Neural progenitor cell (in vitro differentiated cells): ENCODE measurements around the gene YTHDF1. TPM values are rescaled to one million over a fixed set of nuclear protein-coding genes. Genes with fewer than 3 reads are reported as not detected.
"Not testable (repeated sequence)": the region's sequence is repeated elsewhere in the genome, so short reads cannot be mapped to it uniquely, and the experiment has no call there.

Experiments used
- DNase-seq: peaks from one replicate; pipeline ENCODE4 v3.0.0-alpha.2; 2016; ENCODE audit warnings: low spot score
- H2AFZ ChIP-seq: fragments of 200-600 bp; sonication (generic); replicated peaks from 2 replicates; pipeline ENCODE4 v1.6.1; 2016; ENCODE audit warnings: antibody characterized with exemption
- H3F3A ChIP-seq: fragments of 200-600 bp; sonication (generic); 2 replicates; pipeline ENCODE4 v1.6.1; 2016; ENCODE audit warnings: antibody characterized with exemption, low read depth
- H3K27ac ChIP-seq: fragments of 200-600 bp; sonication (generic); 2 replicates; pipeline ENCODE4 v1.5.1; 2016; ENCODE audit warnings: mild to moderate bottlenecking
- H3K27me3 ChIP-seq: fragments of 200-600 bp; sonication (generic); 2 replicates; pipeline ENCODE4 v1.6.1; 2016; ENCODE audit warnings: mild to moderate bottlenecking, moderate library complexity
- H3K36me3 ChIP-seq: fragments of 200-600 bp; sonication (generic); 2 replicates; pipeline ENCODE4 v1.5.1; 2016
- H3K4me1 ChIP-seq: fragments of 200-600 bp; sonication (generic); 2 replicates; pipeline ENCODE4 v1.6.1; 2016; ENCODE audit warnings: mixed run types
- H3K4me2 ChIP-seq: fragments of 200-600 bp; sonication (generic); 2 replicates; pipeline ENCODE4 v1.6.1; 2016
- H3K4me3 ChIP-seq: fragments of 200-600 bp; sonication (generic); 2 replicates; pipeline ENCODE4 v1.5.1; 2016
- H3K79me2 ChIP-seq: fragments of 200-600 bp; sonication (generic); 2 replicates; pipeline ENCODE4 v1.6.1; 2016; ENCODE audit warnings: low read depth
- H3K9ac ChIP-seq: fragments of 200-600 bp; sonication (generic); 2 replicates; pipeline ENCODE4 v1.6.1; 2016
- H3K9me3 ChIP-seq: fragments of 200-600 bp; sonication (generic); 2 replicates; pipeline ENCODE4 v1.5.1; 2016; ENCODE audit warnings: low read depth
- H4K20me1 ChIP-seq: fragments of 200-600 bp; sonication (generic); 2 replicates; pipeline ENCODE4 v1.6.1; 2016; ENCODE audit warnings: low read depth
- H3K27ac Mint-ChIP-seq: 3 replicates; pipeline ENCODE4 v1.8.0; 2021; ENCODE audit warnings: mixed read lengths
- H3K27me3 Mint-ChIP-seq: 2 replicates; pipeline ENCODE4 v1.8.0; 2022; ENCODE audit warnings: low read depth, mild to moderate bottlenecking, inconsistent platforms, moderate library complexity, mixed read lengths; ENCODE audit not compliant: insufficient read depth
- H3K36me3 Mint-ChIP-seq: 3 replicates; pipeline ENCODE4 v1.8.0; 2021; ENCODE audit warnings: mixed read lengths
- H3K4me1 Mint-ChIP-seq: 3 replicates; pipeline ENCODE4 v1.8.0; 2021; ENCODE audit warnings: mixed read lengths
- H3K4me3 Mint-ChIP-seq: 3 replicates; pipeline ENCODE4 v1.8.0; 2021; ENCODE audit warnings: mild to moderate bottlenecking, moderate library complexity, mixed read lengths
- H3K9me3 Mint-ChIP-seq: 3 replicates; pipeline ENCODE4 v1.8.0; 2020; ENCODE audit warnings: mixed read lengths
- EZH2 ChIP-seq: fragments of 200-600 bp; sonication (generic); IDR thresholded peaks from 2 replicates; pipeline ENCODE4 v1.6.1; 2017; ENCODE audit warnings: antibody characterized with exemption, mild to moderate bottlenecking, moderate library complexity
- EZH2phosphoT487 ChIP-seq: fragments of 200-600 bp; sonication (generic); IDR thresholded peaks from 2 replicates; pipeline ENCODE4 v1.6.1; 2017; ENCODE audit warnings: antibody characterized with exemption
- total RNA-seq: library from RNA; depleted of rRNA; stranded (reverse); fragments of >200 nt; gene quantifications from 2 replicates; pipeline ENCODE4 v1.2.3, GENCODE V29; 2015; ENCODE audit warnings: low replicate concordance
- TF ChIP-seq, protein P1 (sequence below): fragments of 200-600 bp; sonication (generic); IDR thresholded peaks from 2 replicates; pipeline ENCODE4 v1.5.1; 2017; ENCODE audit warnings: antibody characterized with exemption, mild to moderate bottlenecking

The YTHDF1 gene
- total RNA-seq, 1 donor from 2014 or later: 28.1 TPM

DNA sequence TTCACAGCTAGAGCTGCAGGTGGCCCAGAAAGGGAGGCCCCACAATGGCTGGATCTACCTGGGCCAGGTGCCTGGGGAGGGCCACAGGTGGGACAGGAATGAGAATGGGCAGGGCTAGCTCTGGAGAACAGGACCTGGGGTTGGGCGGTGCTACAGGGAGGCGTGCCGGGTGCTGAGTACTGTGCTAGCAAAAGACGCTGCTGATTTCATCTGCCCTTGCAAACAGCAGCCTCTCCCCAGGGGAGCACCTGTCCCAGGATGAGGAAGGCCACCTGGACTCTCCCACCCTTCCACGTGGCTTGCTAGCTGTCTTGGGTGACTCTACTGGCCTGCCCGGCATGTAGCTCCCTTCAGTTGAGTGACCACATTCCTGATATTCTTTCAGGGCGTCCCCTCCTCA lies 6.6 kb upstream of the YTHDF1 start:
- Histone ChIP-seq H3K4me2 (no peak overlapping the region), H3F3A (peaks cover 12% of the 10 kb centered on the region), H3K9ac (no peak overlapping the region), H3K36me3 (no peaks in the 10 kb centered on the region), H3K79me2 (no peaks in the 10 kb centered on the region), H4K20me1 (no peaks in the 10 kb centered on the region), H2AFZ (no peak overlapping the region), H3K4me1 (peaks cover 11% of the 10 kb centered on the region), H3K9me3 (no peaks in the 10 kb centered on the region), H3K27me3 (peaks cover 7% of the 10 kb centered on the region), H3K27ac (no peak overlapping the region), H3K4me3 (no peak overlapping the region)
- no peak for DNase-seq
- Mint-ChIP-seq H3K36me3 (no peaks in the 10 kb centered on the region), H3K9me3 (no peaks in the 10 kb centered on the region), H3K4me1 (peaks cover 30% of the 10 kb centered on the region), H3K27me3 (peaks cover 25% of the 10 kb centered on the region), H3K4me3 (no peak overlapping the region), H3K27ac (no peak overlapping the region)
- TF ChIP-seq EZH2phosphoT487: no peak
- TF ChIP-seq, protein P1, sequence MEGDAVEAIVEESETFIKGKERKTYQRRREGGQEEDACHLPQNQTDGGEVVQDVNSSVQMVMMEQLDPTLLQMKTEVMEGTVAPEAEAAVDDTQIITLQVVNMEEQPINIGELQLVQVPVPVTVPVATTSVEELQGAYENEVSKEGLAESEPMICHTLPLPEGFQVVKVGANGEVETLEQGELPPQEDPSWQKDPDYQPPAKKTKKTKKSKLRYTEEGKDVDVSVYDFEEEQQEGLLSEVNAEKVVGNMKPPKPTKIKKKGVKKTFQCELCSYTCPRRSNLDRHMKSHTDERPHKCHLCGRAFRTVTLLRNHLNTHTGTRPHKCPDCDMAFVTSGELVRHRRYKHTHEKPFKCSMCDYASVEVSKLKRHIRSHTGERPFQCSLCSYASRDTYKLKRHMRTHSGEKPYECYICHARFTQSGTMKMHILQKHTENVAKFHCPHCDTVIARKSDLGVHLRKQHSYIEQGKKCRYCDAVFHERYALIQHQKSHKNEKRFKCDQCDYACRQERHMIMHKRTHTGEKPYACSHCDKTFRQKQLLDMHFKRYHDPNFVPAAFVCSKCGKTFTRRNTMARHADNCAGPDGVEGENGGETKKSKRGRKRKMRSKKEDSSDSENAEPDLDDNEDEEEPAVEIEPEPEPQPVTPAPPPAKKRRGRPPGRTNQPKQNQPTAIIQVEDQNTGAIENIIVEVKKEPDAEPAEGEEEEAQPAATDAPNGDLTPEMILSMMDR: no peak
- TF ChIP-seq EZH2: no peak

DNA sequence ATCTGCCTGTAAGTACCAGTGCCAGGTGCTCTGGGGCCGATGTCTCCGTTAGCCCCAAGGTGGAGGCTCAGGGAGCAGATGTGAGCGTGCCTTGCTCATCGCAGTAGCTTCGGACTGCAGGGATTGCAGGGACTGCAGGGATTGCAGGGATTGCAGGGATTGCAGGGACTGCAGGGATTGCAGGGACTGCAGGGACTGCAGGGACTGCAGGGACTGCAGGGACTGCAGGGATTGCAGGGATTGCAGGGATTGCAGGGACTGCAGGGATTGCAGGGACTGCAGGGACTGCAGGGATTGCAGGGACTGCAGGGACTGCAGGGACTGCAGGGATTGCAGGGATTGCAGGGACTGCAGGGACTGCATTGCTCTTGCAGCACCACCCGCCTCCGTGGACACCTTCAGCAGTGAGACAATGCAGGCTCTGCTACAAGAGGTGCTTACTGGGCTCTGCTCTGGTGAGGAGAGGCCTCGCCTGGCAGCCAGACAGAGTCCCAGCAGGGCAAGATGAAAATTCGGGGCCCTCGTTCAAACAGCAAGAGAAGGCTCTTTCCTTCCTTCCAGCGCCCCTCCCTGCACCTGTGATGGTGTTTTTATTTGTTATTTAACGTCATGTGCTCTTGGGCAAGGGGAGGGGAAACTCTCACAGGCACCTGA lies 5.6 kb upstream of the YTHDF1 start:
- H3K27ac Mint-ChIP-seq, H3K79me2 ChIP-seq, H3K4me3 Mint-ChIP-seq, H4K20me1 ChIP-seq, H2AFZ ChIP-seq, DNase-seq, H3K36me3 ChIP-seq, H3K4me3 ChIP-seq, H3K9ac ChIP-seq, H3K27ac ChIP-seq, H3K9me3 Mint-ChIP-seq, H3K27me3 ChIP-seq, H3K4me2 ChIP-seq, H3K36me3 Mint-ChIP-seq, H3K9me3 ChIP-seq: not testable (repeated sequence)
- peaks cover 33% of the 10 kb centered on the region for H3K4me1 Mint-ChIP-seq
- H3F3A ChIP-seq: peaks cover 17% of the 10 kb centered on the region
- peaks cover 25% of the 10 kb centered on the region for H3K27me3 Mint-ChIP-seq
- peaks cover 16% of the 10 kb centered on the region for H3K4me1 ChIP-seq

DNA sequence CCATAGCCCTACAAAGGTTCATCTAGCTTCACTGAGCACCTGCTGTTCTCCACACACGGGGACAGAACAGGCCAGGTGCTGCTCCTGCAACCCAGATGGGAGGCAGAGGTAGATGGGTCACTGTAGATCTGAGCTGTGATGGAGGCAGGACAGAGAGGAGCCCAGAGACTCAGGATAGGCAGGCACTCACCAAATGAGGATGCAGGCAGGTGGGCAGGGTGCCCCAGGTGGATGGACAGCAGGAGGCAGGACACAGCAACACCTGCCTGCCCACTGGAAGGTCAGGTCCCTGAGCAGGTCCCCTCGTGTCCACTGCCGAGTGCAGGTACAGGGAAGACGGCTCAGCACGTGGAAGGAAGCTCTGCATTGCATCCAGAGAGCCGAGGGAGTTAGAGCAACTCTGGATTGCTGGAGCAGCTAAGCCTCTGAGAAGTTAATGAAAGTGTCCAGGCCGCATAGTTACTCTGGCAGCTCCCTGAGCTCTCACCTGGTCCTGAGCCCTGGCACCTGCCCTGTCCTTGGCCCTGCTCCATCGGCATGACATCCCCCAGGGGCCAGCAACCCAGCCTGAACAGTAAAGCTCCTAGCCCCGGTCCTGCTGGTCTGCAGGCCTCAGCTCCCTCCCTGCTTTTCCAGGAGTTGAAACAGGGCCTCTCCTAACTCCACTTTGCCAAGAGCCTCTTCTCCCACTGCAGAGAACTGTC lies 4.9 kb upstream of the YTHDF1 start:
- Mint-ChIP-seq H3K27me3 (peaks cover 25% of the 10 kb centered on the region), H3K4me3 (no peak overlapping the region), H3K9me3 (no peaks in the 10 kb centered on the region), H3K36me3 (no peaks in the 10 kb centered on the region), H3K27ac (peak overlapping the region; percentile 50), H3K4me1 (peaks cover 33% of the 10 kb centered on the region)
- no peak overlapping the region for H3K4me2 ChIP-seq
- no peak for DNase-seq
- H3K79me2 ChIP-seq: no peaks in the 10 kb centered on the region
- no peak overlapping the region for H3K27ac ChIP-seq
- H3K36me3 ChIP-seq: no peaks in the 10 kb centered on the region
- H3K9me3 ChIP-seq: no peaks in the 10 kb centered on the region
- H3K9ac ChIP-seq: no peak overlapping the region
- H3K4me3 ChIP-seq: no peak overlapping the region
- H3K4me1 ChIP-seq: peaks cover 19% of the 10 kb centered on the region
- no peaks in the 10 kb centered on the region for H4K20me1 ChIP-seq
- peaks cover 17% of the 10 kb centered on the region for H3F3A ChIP-seq
- H3K27me3 ChIP-seq: peaks cover 7% of the 10 kb centered on the region
- TF ChIP-seq EZH2 (no peak), EZH2phosphoT487 (no peak)
- TF ChIP-seq, protein P1: no peak
- no peak overlapping the region for H2AFZ ChIP-seq
